Activated CD4-positive, alpha-beta T cell treated with anti-CD3 and anti-CD28 coated beads, Interleukin-2, amount 10 ng/mL, durations not matched to agents 7 days and 5 days (primary cell): Measurements from ENCODE around the gene DMPK. TPM values are rescaled to one million over a fixed set of nuclear protein-coding genes. Genes with fewer than 3 reads are reported as not detected.

Experiments used
- CTCF ChIA-PET: fragments of 350-600 bp; sonication (Branson Sonifier 250); formaldehyde crosslinking; loops from one replicate; lab custom pipeline; 2021; ENCODE audit warnings: antibody characterized with exemption; lab: Charles Lee
- POLR2A ChIA-PET: fragments of 350-600 bp; sonication (Branson Sonifier 250); formaldehyde crosslinking; loops from one replicate; lab custom pipeline; 2021; ENCODE audit warnings: antibody characterized with exemption; lab: Charles Lee
- DNase-seq: peaks from one replicate; pipeline ENCODE4 v3.0.0-alpha.2; 2020
- H3K27ac Mint-ChIP-seq: one replicate; pipeline ENCODE4 v1.8.0; 2021; ENCODE audit warnings: mild to moderate bottlenecking, moderate library complexity, mixed read lengths
- H3K27me3 Mint-ChIP-seq: one replicate; pipeline ENCODE4 v1.8.0; 2021; ENCODE audit warnings: mixed read lengths
- H3K36me3 Mint-ChIP-seq: one replicate; pipeline ENCODE4 v1.8.0; 2021; ENCODE audit warnings: low read depth, mixed read lengths
- H3K4me1 Mint-ChIP-seq: one replicate; pipeline ENCODE4 v1.8.0; 2021; ENCODE audit warnings: mixed read lengths
- H3K4me3 Mint-ChIP-seq: one replicate; pipeline ENCODE4 v1.8.0; 2021; ENCODE audit warnings: mild to moderate bottlenecking, moderate library complexity, mixed read lengths
- H3K9me3 Mint-ChIP-seq: one replicate; pipeline ENCODE4 v1.8.0; 2021; ENCODE audit warnings: mixed read lengths
- total RNA-seq, 2 experiments: library from RNA; stranded (reverse); gene quantifications; one replicate each; pipeline ENCODE4 v1.2.3, GENCODE V29; 2021

DMPK gene
- total RNA-seq, 2 experiments from 2014 or later: 24.1 to 24.4 TPM

DNA sequence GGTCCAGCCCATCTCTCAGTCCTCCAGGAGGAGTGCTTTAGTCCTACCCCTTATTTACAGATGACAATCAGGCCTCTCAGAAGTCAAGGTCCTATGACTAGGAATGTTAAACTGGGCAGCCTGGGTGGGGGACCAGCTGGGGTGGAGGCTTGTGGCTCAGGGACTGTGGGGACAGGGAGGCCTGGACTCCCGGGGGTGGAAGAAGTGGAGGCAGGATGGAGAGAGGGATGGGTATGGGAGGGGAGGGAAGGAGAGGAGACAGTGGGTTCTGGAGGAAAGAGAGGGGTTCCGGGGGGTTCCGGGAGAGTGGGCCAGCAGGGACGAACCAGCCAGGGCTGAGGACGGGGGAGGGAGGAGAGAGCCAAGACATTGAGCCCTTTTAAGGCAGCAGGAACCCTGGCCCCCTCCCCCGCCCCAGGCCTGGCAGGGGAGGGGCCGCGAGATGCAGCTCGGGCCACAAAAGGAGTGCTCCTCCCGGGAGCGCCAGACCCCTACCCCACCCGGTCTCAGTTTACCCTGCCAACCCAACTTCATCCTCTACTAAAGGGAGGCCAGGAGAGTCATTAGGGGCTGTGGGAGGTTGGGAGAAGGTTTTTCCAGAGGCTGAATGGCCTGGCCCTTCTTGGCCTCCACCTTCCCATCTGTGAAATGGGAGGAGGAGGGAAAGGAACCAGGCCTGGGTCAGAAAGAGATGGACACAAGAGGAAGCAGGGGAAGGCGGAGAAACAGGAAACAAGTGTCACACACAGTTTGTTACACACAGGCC, 1.7 kb downstream of the DMPK start:
- DNase-seq: no peak
- H3K4me3 Mint-ChIP-seq: no peak overlapping the region
- H3K9me3 Mint-ChIP-seq: no peaks in the 10 kb centered on the region
- H3K27me3 Mint-ChIP-seq: peaks cover 17% of the 10 kb centered on the region
- ChIA-PET CTCF (interaction anchor here (0.6 to 3.0 kb wide), 4 partner anchors 10 to 36 kb away, joined by 3 to 7 read pairs (median 4); partner anchors contain the start of gene SIX5), POLR2A (interaction anchor here (0.5 kb wide), 1 partner anchor 11 kb away, joined by 3 read pairs; the partner anchor contains the start of gene SIX5)
- no peak overlapping the region for H3K27ac Mint-ChIP-seq
- H3K4me1 Mint-ChIP-seq: peaks cover 15% of the 10 kb centered on the region
- peaks cover 9% of the 10 kb centered on the region for H3K36me3 Mint-ChIP-seq

DNA sequence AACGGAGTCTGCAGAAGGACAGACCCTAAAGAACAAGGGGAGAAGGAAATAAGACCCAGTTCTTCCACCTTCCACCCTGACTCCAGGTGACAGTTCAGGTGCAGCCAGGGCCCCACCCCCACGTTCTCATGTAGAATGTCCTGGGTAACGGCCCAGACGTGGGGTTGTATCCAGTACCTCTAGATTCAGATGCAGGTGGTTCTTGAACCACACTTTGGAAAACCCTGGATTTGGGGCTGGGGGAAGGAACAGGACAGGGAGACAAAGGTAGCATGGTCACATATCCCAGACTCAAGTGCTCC, 2.2 kb downstream of the DMPK start:
- Mint-ChIP-seq H3K9me3 (no peaks in the 10 kb centered on the region), H3K4me1 (peaks cover 15% of the 10 kb centered on the region), H3K4me3 (no peak overlapping the region), H3K27ac (no peak overlapping the region), H3K27me3 (peaks cover 17% of the 10 kb centered on the region), H3K36me3 (peaks cover 9% of the 10 kb centered on the region)
- no peak for DNase-seq
- POLR2A ChIA-PET: interaction anchor here (0.5 kb wide), 1 partner anchor 11 kb away, joined by 3 read pairs; the partner anchor contains the start of gene SIX5
- CTCF ChIA-PET: no interaction called here

DNA sequence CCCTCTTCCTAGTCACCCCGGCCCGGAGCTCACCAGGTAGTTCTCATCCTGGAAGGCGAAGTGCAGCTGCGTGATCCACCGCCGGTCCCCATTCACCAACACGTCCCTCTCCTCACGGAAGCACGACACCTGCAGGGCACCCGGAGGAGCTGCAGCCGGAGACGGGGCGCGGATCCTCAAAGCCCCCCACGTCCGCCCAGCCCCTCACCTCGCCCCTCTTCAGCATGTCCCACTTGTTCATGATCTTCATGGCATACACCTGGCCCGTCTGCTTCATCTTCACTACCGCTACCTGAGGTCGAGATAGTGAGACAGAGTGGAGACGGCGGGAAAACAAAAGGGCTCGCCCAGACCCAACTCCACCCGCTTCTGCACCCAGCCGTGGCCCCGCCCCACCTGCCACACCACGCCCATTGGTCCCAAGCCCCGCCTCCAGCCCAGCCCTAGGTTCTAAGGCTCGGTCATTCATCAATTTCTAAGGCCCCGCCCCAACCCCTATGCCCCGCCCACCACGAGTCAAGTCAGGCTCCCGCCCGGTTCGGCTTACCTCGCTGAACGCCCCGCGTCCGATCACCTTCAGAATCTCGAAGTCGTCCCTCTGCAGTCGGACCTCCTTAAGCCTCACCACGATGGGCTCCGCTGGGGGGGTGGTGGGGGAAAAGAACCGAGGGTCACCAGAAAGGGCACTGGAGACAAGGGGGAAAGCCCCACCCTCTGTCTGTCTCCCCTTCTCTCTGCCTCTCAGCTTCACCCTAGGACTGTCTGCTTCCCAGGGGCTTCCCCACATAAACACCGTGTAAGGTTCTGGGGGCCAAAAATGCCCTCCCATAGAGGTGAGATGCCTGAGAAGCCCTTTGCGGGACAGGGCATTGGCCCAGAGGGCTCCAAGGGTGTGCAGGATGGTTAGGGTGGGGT, 2.8 kb downstream of the DMPK start:
- peak overlapping the region; percentile 67 for H3K4me3 Mint-ChIP-seq
- ChIA-PET CTCF (interaction anchor here (0.7 to 2.2 kb wide), 10 partner anchors 8 to 69 kb away, joined by 3 to 29 read pairs (median 4); partner anchors contain the start of genes DMWD and SIX5), POLR2A (interaction anchor here (0.5 kb wide), 1 partner anchor 10 kb away, joined by 3 read pairs; the partner anchor contains the start of gene SIX5)
- peaks cover 15% of the 10 kb centered on the region for H3K4me1 Mint-ChIP-seq
- DNase-seq: peak; percentile 82
- H3K9me3 Mint-ChIP-seq: no peaks in the 10 kb centered on the region
- H3K27ac Mint-ChIP-seq: no peak overlapping the region
- peaks cover 17% of the 10 kb centered on the region for H3K27me3 Mint-ChIP-seq
- peaks cover 9% of the 10 kb centered on the region for H3K36me3 Mint-ChIP-seq

DNA sequence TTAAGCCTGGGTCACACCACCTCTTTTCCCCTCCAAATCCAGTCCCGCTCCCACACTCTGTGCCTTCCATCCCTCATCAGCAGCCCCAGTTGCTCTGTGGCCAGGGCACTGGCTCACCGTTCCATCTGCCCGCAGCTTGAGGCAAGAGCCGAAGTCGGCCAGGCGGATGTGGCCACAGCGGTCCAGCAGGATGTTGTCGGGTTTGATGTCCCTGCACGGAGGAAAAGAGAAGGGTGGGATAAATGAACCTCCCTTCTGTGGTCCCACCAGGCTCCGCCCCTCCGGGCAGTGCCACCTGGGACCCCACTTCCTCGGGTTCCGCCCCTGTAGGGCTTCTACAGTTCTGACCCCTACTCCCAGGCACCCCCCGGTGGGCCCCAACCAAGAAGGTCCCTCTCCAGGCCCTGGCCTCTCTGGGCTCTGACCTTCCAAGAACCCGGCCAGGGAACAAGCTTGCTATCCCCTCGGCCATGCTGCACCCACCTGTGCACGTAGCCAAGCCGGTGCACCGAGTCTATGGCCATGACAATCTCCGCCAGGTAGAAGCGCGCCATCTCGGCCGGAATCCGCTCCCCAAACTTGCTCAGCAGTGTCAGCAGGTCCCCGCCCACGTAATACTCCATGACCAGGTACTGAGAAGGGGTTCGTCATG, 4.2 kb downstream of the DMPK start:
- DNase-seq: no peak
- no peaks in the 10 kb centered on the region for H3K9me3 Mint-ChIP-seq
- peaks cover 16% of the 10 kb centered on the region for H3K27me3 Mint-ChIP-seq
- H3K27ac Mint-ChIP-seq: no peak overlapping the region
- peaks cover 15% of the 10 kb centered on the region for H3K4me1 Mint-ChIP-seq
- H3K36me3 Mint-ChIP-seq: peaks cover 9% of the 10 kb centered on the region
- no peak overlapping the region for H3K4me3 Mint-ChIP-seq
- ChIA-PET POLR2A (no interaction called here), CTCF (interaction anchor here (1.1 to 2.2 kb wide), 3 partner anchors 9 to 24 kb away, joined by 5 to 29 read pairs (median 13); partner anchors contain the start of genes DMWD and SIX5)

DNA sequence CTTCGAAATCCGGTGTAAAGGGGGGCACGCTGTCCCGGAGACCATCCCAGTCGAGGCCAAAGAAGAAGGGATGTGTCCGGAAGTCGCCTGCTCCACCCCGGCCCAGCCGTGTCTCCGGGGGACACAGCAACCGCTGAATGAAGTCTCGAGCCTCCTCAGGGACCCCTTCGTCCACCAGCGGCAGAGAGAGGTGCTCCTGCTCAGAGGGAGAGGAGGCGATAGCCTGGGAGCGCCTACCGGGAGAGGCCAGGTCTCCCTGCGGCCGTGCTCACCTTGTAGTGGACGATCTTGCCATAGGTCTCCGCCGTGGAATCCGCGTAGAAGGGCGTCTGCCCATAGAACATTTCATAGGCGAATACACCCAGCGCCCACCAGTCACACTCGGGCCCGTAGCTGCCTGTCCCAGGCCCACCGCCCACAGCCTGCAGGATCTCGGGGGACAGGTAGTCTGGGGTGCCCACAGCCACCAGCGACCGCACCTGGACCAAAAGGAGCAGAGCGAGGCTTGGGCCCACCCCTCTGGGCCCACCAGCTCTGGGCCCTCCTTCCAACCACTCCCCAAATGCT, 4.8 kb downstream of the DMPK start:
- POLR2A ChIA-PET: no interaction called here
- Mint-ChIP-seq H3K4me3 (no peak overlapping the region), H3K27me3 (peaks cover 16% of the 10 kb centered on the region), H3K4me1 (peaks cover 15% of the 10 kb centered on the region), H3K9me3 (no peaks in the 10 kb centered on the region), H3K36me3 (peaks cover 9% of the 10 kb centered on the region), H3K27ac (no peak overlapping the region)
- CTCF ChIA-PET: interaction anchor here (2.2 kb wide), 1 partner anchor 14 kb away, joined by 13 read pairs; the partner anchor contains the start of gene DMWD
- no peak for DNase-seq

DNA sequence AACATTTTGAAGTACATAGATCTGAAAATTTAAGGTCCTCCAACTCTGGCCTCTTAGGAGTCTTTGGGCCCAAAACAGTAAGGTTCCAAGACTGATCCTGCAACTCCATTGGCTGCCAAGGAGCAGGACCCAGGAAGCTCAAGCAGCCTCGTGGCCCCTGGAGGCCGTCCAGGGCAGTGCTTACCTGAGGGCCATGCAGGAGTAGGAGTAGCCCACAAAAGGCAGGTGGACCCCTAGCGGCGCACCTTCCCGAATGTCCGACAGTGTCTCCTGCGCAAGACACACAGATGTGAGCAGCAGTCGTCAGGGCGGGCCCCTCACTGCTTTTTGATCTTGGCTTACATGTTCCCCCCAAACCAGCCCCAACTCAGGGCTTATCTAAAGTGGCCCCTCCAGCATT, 7.5 kb downstream of the DMPK start:
- no peak for DNase-seq
- ChIA-PET CTCF (interaction anchor here (1.4 to 1.9 kb wide), 2 partner anchors 17 to 23 kb away, joined by 3 to 8 read pairs; partner anchors contain the start of gene DMWD), POLR2A (no interaction called here)
- Mint-ChIP-seq H3K4me1 (peaks cover 27% of the 10 kb centered on the region), H3K9me3 (no peaks in the 10 kb centered on the region), H3K27ac (no peak overlapping the region), H3K27me3 (peaks cover 12% of the 10 kb centered on the region), H3K36me3 (peaks cover 9% of the 10 kb centered on the region), H3K4me3 (no peak overlapping the region)

DNA sequence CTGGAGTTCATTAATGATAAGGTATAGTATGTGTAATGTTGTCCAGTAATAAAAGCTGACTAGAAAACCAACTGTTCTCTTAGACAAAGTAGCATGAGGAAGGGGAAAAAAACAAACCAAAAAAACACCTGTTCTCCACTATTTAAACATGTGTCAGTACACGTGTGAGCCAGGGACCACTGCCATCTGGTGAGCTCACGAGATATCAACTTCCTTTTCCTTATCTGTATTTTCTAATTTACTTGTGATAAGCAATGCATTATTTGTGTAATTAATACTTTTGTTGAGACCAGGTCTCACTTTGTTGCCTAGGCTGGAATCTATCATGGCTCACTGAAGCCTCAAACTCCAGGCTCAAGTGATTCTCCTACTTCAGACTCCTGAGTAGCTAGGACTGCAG, 8.9 kb downstream of the DMPK start:
- H3K4me3 Mint-ChIP-seq: no peak overlapping the region
- no peak overlapping the region for H3K27ac Mint-ChIP-seq
- H3K27me3 Mint-ChIP-seq: peaks cover 9% of the 10 kb centered on the region
- no peak for DNase-seq
- peaks cover 5% of the 10 kb centered on the region for H3K36me3 Mint-ChIP-seq
- H3K9me3 Mint-ChIP-seq: no peaks in the 10 kb centered on the region
- CTCF ChIA-PET: interaction anchor here (1.0 to 1.9 kb wide), 2 partner anchors 19 to 26 kb away, joined by 3 to 8 read pairs; partner anchors contain the start of gene DMWD
- POLR2A ChIA-PET: no interaction called here
- peaks cover 20% of the 10 kb centered on the region for H3K4me1 Mint-ChIP-seq

DNA sequence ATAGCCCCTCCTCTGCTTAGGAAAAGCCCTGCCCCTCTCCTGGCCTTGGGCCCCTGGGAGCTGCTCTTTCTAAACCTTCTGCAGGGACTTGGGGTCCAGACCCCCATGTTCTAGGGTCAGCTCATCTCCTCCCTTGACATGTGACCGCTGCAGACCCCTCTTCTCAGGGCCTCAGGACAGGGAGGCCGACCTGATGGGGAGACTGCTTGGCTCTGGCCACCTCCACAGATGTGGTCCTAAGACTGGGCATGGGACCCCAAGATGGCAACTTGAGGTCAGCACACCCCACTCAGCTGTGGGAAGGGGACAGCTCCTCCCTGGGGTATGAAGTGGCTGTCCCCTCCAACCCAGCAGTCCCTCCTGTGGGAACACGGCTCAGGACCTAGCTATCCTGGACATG, 9.4 kb downstream of the DMPK start:
- Mint-ChIP-seq H3K36me3 (peaks cover 5% of the 10 kb centered on the region), H3K4me3 (no peak overlapping the region), H3K4me1 (peaks cover 19% of the 10 kb centered on the region), H3K27me3 (peaks cover 9% of the 10 kb centered on the region), H3K27ac (no peak overlapping the region), H3K9me3 (no peaks in the 10 kb centered on the region)
- DNase-seq: no peak
- CTCF ChIA-PET: interaction anchor here (1.0 to 1.9 kb wide), 4 partner anchors 19 to 28 kb away, joined by 3 to 8 read pairs (median 3); partner anchors contain the start of gene DMWD
- POLR2A ChIA-PET: no interaction called here

DNA sequence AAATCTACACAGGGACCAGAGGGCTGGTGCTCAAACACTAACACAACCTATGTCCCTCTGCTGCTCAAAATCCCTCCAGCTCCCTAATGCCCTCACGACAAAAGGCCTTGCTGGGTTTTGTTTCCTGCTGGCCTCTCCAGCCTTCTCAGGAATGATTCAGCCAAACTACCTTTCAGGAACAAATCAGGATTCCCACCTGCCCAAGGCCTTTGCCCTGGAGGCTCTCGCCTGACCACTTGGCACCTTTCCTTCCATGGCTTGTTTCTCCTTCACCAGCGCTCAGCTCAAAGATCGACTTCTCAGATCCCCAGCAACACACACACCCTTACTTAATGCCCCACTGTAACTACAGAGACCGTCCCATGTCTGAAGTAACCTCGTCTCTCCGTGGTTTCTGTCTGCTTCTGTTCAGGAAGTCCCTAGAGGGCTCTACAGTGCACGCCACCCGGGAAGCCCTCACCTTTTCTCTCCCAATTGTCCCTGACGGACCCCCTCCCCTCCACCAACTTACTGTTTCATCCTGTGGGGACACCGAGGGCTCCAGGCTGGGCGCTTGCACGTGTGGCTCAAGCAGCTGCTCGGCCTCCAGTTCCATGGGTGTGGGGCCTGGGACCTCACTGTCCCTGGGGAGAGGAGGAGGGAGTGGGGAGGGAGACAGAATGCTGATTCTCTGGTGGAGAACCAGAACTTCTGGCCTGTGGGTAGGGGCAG, 10.0 kb downstream of the DMPK start:
- CTCF ChIA-PET: interaction anchor here (1.0 to 1.4 kb wide), 3 partner anchors 18 to 88 kb away, joined by 3 read pairs; no protein-coding TSS in a partner anchor
- POLR2A ChIA-PET: no interaction called here
- Mint-ChIP-seq H3K4me1 (peaks cover 20% of the 10 kb centered on the region), H3K27ac (no peak overlapping the region), H3K4me3 (no peak overlapping the region), H3K27me3 (peaks cover 12% of the 10 kb centered on the region), H3K9me3 (no peaks in the 10 kb centered on the region), H3K36me3 (peaks cover 5% of the 10 kb centered on the region)
- no peak for DNase-seq

DNA sequence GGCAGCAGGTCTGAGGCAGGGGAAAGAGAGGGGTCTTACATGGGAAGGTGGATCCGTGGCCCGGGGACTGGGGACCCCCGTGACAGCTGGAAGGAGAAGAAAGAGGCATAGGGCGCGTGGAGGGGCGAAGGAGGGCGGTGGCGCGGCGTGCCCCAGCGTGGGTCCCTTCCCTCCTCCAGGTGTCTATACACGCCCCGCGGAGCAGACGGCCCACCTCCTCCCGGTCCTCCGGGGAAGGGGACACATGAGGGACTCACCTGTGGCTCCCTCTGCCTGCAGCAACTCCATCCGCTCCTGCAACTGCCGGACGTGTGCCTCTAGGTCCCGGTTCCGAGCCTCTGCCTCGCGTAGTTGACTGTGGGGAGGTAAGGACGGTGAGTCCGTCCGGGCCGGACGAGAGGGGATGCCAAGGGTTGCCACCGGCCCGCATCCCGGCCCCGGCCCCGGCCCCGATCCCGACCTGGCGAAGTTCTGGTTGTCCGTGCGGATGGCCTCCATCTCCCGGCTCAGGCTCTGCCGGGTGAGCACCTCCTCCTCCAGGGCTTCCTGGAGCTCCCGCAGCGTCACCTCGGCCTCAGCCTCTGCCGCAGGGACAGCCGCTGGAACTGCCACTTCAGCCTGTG, 10.9 kb downstream of the DMPK start:
- Mint-ChIP-seq H3K9me3 (no peaks in the 10 kb centered on the region), H3K27ac (no peak overlapping the region), H3K27me3 (peaks cover 14% of the 10 kb centered on the region), H3K4me3 (no peak overlapping the region), H3K36me3 (no peaks in the 10 kb centered on the region), H3K4me1 (peaks cover 21% of the 10 kb centered on the region)
- POLR2A ChIA-PET: interaction anchor here (0.5 kb wide), 1 partner anchor 846 kb away, joined by 3 read pairs; no protein-coding TSS in a partner anchor
- no peak for DNase-seq
- CTCF ChIA-PET: interaction anchor here (1.0 to 3.2 kb wide), 12 partner anchors 12 to 129 kb away, joined by 3 to 45 read pairs (median 6); partner anchors contain the start of genes DMPK, DMWD and IRF2BP1
